GM18519 (cell line): ENCODE results near the gene WFDC12.
"Not testable (repeated sequence)": the region's sequence is repeated elsewhere in the genome, so short reads cannot be mapped to it uniquely, and the experiment has no call there.

Experiments
- ATAC-seq: cut with Tn5 transposase; IDR thresholded peaks from one replicate; pipeline ENCODE4 v1.9.1; 2021; ENCODE audit warnings: mild to moderate bottlenecking, moderate library complexity; ENCODE audit not compliant: unreplicated experiment, low FRiP score

Gene WFDC12, protein sequence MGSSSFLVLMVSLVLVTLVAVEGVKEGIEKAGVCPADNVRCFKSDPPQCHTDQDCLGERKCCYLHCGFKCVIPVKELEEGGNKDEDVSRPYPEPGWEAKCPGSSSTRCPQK

DNA sequence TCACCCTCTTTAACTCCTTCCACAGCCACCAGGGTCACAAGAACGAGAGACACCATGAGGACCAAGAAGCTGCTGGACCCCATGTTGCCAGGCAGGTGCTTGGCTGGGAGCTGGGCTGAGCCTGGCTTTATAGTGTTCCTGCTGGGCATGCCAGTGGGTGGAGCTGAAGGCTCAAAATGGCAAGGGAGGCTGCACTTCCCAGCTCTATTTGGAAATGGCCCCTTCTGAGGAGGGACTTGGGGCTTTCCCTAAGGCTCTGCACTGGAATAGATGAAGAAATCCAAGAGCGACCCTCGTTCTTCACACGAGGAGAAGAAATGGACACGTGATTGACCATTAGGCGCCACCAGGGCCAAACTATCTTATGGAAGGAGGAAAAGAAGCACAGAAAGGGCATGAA, at the start of gene WFDC12:
Gene WFDC12, minus strand, starts transcription at position 101 of the 400 bp plus-strand sequence. Its CDS starts 18 bp downstream, at position 83.
- no peak for ATAC-seq

DNA sequence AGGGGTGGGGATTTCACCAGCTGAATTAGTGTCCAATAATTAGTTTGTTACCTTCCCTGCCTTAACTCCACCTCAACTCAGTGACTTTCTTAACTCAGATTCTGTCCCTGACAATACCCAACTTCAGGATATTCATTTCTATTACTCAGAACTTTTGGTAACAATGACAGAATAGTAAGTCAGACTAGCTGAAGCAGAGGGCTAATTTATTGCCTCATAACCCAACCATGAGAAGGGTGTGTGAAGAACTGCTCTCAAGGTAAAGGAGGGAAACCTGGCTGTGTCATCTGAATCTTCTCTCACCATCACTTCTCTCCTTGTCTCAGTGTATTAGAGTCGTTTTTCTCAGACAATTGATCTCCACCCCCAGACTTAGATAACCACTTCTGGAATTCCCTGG, 49.3 kb upstream of the WFDC12 start:
- ATAC-seq, result no peak

DNA sequence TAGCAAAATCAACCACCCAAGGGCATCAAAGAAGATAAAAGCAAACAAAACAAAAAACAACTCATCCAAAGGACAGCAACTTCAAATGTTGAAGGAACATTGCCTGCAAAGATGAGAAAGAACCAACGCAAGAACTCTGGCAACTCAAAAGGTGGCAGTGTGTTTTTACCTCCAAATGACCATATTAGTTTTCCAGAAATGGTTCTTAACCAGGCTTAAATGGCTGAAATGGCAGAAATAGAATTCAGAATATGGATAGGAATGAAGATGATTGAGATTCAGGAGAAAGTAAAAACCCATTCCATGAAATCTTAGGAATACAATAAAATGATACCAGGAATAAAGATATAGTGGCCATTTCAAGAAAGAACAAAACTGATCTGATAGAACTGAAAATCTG, 40.6 kb upstream of the WFDC12 start:
- ATAC-seq, result no peak

DNA sequence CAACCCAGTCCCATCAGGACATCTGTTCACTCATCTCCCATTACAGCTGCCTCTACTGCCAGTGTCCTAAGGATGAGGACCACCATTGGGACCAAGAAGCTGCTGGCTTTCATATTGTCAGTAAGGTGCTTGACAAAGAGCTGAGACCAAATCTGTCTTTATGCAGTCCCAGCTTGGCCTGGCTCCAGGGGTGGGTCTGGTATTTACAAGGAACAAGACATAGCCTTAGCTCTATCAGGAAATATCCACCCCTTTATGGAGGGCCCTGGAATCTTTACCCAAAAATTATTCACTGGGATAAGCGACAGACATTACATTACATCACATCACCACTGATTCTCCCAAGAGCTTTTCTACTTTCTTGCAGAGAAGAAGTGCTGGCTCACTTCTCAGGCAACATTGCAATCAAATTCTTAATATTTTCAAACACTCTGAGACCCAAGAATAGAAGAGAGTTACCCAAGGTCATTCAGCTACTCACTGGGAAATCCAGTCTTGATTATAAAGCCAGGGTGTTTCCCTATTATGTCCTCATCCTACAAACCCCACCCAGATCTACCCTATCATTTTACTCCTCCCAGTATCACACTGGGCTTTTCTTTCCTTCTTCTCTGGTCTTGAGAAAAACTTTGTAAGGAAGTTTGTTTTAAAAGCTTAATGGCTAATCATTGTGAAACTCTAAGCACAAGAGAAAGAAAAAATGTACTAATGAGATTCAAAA, 39.0 kb upstream of the WFDC12 start:
- ATAC-seq, result no peak

DNA sequence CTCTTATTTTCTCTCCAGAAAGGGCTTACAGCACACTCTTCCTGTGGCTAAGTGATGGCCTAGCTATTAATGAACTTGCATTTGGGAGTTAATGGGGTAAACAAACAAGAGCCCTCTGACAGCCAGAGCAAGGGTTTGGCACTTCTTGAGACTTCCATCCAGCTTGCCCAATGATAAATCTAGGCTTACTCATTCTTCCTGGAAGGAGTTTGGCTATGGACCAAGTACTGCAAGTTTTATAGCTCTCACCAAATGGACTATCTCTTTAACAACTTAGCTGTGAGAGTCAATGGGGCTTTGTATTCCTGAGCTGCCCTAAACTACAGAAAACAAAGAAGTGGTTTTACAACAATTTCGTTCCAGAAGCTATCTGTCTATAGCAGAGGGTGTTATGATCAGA, 33.7 kb upstream of the WFDC12 start:
- no peak for ATAC-seq

DNA sequence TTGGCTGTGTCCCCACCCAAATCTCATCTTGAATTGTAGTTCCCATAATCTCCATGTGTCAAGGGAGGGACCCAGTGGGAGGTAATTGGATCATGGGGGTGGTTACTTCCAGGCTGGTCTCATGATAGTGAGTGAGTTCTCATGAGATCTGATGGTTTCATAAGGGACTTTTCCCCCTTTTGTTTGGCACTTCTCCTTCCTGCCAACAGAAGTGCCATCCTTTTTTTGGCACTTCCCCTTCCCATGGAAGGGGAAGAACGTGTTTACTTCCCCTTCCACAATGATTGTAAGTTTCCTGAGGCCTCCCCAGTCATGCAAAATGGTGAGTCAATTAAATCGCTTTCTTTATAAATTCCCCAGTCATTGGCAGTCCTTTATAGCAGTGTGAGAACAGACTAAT, 32.4 kb upstream of the WFDC12 start:
- no peak for ATAC-seq

DNA sequence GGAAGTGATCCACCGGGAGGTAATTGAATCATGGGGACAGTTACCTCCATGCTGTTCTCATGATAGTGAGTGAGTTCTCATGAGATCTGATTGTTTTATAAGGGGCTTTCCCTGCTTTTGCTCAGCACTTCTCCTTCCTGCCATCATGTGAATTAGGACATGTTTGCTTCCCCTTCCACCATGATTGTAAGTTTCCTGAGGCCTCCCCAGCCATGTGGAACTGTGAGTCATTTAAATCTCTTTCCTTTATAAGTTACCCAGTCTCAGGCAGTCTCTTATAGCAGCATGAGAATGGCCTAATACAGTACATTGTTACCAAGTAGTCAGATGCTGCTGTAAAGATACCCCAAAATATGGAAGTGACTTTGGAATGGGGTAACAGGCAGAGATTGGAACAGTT, 30.5 kb upstream of the WFDC12 start:
- not testable (repeated sequence) for ATAC-seq

DNA sequence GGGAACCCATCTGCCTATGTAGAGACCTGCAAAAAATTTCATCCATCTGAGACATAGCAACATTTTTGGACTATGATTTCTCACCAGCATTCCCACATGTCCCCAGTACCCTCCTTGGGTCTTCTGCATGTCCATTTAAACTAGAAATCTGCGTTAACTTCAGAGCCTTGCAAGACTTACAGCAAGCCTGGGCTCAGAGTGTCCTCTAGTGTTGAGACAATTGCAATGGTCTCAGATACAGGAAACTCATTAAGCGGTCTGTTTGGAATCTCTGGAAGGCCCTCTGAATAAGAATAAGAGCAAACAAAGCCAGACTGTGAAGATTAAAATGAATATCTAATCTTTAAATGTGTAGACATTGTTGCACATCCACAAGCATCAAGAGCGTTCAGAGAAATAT, 29.9 kb upstream of the WFDC12 start:
- ATAC-seq, result no peak

DNA sequence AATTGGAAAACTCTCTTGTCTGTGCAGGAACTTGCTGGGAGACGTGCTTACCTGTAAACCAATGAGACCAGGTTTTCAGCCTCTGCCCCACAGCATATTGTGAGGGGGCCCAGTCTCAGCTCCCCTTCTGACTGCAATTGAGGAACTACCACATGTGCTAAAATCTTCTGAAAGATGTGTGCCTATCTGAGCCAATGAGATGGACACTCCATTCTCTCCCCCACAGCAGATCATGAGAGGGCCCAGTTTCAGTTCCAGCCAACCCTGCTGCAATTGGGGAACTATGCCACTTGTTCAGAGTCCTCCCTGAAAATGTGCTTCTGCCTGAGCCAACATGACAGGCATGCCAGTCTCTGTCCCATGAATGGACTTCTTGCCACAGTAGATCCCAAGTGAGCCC, 29.5 kb upstream of the WFDC12 start:
- no peak for ATAC-seq

DNA sequence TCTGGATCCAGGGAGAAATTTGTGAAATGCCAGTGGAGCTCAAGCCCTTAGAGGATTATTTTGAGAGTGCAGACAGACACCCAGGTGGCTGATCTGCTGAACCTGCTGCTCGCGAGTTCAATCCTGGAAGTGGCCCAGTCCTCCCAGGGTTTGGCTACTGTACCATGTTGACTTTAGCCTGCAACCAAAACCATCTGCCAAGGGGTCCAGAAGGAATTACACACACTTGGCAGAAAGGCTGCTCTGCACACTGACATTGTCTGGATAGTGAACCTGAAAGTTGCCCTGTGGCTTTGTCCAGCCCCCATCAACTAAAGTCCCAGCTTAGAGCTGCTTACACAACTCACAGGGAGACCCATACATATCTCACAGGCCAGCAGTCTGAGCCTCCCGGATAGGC, 28.9 kb upstream of the WFDC12 start:
- ATAC-seq, result no peak

DNA sequence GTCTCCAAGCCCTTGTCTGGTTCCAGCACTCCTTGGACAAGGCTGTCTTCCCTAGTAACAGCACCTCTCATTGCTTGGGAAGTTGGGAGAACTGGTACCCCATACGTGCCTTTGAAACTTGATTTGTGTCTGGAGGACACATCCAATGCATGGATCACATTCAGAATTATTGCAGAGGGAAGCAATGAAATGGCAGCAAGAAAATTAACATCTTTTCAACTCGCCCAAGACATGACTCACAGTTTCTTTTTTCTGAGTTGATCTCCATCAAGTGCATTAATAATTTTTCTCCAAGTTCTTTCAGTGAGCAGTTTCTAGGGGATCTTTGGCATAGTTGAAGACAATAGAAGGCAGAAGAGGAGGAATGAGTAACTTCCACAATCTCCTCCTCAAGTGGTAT, 28.1 kb upstream of the WFDC12 start:
- ATAC-seq, result no peak

DNA sequence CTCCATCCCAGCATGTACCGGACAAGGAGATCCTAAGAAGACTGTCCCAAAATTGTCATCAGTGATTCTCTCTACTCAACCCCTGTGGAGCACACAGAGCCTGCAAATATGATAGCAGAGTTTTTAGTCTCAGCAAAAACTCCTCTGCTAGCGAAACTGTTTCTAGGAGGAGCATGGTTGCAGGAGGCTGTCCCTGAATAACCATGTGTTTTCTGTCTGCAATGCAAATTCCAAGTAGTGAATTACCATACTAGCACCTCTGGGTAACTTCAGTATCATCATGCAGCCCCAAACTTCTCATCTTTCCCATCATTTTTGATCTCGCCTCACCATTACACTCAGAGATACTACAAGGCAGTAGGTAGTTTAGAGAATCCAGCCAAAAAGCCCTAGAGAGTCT, 24.8 kb upstream of the WFDC12 start:
- ATAC-seq, result no peak

DNA sequence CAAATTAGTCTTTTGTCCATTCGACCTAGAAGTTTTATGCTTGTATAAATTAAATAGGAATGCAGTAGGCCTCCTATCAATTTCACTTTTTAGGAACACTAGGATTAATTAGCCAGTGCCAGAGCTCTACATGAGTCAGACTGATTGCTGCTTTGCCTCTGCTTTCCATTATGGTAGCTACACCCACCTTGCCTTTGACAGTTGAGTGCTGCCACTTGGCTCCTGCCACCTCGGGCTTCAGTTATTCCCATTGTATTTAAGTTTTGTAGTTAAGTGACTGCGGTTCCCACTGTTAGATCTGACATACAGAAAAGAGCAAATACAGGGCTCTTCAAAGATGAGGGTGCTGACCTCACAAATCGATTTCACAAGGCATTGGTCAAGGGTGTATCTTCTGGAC, 16.6 kb upstream of the WFDC12 start:
- no peak for ATAC-seq

DNA sequence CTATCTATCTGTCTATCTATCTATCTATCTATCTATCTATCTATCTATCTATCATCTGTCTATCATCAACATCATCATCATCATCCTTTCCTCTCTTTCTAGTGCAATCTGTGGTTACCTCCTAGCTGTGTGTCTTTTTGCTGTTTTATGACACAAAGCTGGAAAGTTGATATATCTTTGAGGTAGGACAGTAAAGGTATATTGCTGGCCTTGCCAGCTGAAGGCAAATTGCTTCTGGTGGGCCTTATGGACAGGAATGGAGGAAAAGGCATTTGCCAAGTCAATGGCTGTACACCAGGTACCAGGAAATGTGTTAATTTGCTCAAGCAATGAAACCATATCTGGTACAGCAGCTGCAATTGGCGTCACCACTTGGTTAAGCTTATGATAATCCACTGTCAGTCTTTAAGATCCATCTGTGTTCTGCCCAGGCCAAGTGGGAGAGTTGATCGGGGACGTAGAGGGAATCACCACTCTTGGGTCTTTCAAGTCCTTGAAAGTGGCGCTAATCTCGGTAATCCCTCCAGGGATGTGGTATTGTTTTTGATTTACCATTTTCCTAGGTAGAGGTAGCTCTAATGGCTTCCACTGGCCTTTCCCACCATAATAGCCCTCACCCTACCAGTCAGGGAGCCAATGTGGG, 15.6 kb upstream of the WFDC12 start:
- ATAC-seq, result not testable (repeated sequence)

DNA sequence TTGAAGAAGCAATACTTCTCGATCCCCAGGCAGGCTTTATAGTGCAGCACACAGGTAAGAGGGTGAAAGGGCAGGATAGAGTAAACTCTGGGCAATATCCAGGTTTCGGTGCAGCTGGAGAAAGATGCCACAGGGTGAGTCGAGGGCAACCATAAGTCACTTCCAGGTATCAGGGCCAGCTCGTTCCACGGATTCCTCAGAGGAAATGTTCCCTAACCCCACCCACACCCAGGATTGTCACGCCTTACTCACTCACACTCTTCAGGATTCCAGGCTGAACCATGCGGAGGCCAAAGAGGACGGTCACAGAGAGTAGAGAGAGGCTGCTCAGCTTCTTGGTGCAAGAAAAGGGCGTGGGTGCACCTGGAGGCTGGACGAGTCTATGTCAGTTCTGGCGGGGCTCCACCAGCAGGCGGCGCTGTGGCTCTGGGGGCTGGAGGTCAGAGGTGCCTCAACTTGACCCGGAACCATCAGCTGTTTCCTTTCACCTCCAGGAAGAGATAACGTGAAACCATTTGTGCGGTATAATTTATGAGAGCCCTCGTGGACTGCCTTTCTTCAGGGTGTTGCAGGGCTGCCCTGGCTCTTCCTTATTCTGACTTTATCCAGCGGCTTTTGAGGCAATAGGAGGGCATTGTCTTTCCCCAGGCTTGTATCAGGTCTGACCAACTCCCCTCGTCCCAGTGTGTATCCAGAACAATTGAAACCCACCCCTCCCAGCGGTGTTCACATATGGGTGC, 14.5 kb upstream of the WFDC12 start:
- no peak for ATAC-seq

DNA sequence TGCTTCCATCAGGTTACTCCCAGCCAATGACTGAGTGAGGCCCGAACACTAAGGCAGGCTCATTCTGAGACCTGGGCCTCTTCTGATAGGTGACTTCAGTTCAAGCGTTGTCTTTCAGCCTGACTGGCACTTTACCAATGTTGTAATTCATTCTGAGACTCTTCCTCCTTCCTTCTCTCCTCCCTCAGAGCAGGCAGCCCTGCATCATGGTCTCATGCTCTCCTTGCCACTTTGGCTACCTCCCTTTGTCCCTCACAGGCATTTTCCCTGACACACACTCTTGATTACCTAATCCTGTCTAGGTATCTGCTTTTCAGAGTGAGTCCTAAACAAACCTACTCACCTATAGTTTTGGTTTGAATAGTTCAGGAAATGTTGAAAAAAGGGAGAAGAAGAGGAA, 12.6 kb upstream of the WFDC12 start:
- ATAC-seq, result no peak

DNA sequence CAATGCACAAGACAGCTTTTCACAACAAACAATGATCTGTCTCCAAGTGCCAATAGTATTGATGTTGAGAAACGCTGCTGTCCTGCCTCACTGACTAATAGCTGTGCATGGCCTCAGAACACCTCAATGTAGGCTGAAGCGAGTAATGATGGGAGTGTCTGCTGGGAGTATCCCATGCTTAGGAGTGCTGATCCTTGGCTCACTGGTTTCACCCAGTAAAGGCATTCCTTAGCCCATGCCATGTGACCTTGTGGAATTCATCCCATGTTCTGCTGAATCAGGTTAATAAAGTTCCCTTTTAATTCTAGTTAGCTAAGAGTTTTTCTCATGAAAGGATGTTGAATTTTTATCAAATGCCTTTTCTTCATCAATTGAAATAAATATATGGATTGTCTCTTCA, 3.8 kb upstream of the WFDC12 start:
- no peak for ATAC-seq

DNA sequence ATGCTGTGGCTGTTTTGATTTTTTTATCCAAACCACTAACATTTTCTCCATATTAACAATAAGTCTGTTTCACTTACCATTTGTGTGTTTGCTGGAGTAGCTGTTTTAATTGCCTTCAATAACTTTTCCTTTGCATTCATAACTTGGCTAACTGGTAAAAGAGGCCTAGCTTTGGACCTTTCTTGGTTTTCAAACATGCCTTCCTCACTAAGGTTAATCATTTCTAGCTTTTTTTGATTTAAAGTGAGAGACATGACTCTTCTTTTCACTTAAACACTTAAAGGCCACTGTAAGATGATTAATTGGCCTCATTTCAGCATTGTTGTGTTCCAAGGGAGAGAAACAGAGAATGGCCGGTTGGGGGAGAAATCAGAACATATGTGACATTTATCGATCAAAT, 2.9 kb downstream of the WFDC12 start:
- ATAC-seq, result no peak

DNA sequence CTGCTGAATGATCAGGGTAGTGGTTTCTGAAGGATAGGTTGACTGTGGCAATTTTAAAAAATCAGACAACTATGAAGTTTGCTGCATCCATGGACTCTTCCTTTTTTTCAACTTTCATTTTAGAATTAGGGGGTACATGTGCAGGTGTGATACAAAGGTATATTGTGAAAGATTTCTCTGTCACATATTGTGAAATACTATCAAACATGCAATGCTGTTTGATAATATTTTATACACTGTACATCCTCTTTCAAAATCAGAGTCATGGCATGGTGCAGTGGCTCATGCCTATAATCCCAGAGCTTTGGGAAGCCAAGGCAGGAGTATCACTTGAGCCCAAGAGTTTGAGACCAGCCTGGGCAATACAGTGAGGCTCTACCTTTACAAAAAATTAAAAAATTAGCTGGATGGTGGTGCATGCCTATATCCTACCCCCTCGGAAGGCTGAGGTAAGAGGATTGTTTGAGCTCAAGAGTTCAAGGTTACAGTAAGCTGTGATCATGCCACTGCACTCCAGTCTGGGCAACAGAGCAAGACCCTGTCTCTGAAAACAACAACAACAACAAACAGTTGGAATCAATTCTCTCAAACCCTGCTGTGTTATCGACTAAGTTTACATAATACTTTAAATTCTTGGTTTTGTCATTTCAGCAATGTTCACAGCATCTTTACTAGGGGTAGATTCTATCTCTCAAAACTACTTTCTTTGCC, 4.6 kb downstream of the WFDC12 start:
- no peak for ATAC-seq

DNA sequence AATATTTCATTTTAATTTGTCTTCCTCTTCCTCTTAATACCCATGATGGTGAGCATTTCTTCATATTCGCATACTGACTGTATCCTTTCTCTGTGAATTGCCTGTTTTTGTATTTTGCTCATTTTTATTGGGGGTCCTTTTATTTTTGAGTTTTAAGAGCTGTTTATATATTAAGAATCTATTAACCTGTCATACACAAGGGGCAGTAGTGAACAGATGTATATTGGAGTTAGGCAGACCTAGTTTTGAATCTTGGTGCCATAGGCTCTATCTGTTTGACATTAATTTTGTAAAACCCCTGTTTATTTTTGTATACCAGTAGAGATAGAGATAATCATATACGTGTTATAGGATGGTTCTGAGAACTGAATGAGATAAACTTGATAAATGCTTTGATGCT, 6.2 kb downstream of the WFDC12 start:
- ATAC-seq, result no peak

DNA sequence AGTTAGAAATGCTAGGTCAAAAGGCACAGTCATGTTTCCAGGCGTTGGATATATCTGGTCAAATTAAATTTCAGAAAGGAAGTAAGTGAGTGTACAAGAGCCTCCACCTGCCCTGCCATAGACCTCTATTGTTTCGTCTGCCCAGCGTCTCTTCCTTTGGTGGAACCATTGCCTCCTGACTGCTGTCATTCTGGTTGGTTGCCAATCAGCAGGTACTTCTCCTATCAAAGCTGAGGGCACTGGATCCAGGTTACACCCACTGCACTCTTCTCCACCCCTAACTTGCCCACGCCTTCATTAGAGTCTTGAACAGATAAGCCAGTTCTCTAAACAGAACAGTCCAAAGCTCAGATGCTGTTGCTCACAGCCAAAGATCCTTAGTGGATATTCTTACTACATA, 6.7 kb downstream of the WFDC12 start:
- ATAC-seq, result no peak
